K562 (cell line): Measurements from ENCODE around the gene USP19. TPM values are rescaled to one million over a fixed set of nuclear protein-coding genes. Genes with fewer than 3 reads are reported as not detected.

Experiments used
- ATAC-seq: fragments of 200-7000 bp; cut with Tn5 transposase; 3 replicates; pipeline ENCODE4 v1.9.1; 2020; ENCODE audit warnings: moderate library complexity
- BruUV-seq: library from RNA; stranded (reverse); fragments of 400-500 nt; replicated peaks from 2 replicates; lab custom pipeline; 2021; lab: Mats Ljungman, UMichigan
- CTCF ChIA-PET: fragments of 300-600 bp; formaldehyde crosslinking; extraction: SDS; loops from one replicate; lab custom pipeline; 2021; ENCODE audit warnings: low intra/inter-chr PET ratio; lab: Yijun Ruan, JAX
- POLR2A ChIA-PET: fragments of 300-600, 350-650 bp; sonication (Branson Sonifier 250); formaldehyde crosslinking; extraction: SDS; loops from one replicate; lab custom pipeline; 2021; ENCODE audit warnings: antibody characterized with exemption, inconsistent platforms; lab: Yijun Ruan, JAX
- DNase-seq, 4 experiments: peaks; one replicate each; pipeline versions ENCODE4 v3.0.0 to v3.0.0-alpha.2; 2011 to 2018; ENCODE audit warnings: low spot score in 3 of 4, mixed read lengths in 3 of 4; ENCODE audit errors: extremely low read depth in 1 of 4
- FAIRE-seq: peaks from 2 replicates; lab custom pipeline; 2011; peaks lifted over from hg19 to GRCh38; lab: Jason Lieb, UNC
- H2AFZ ChIP-seq: 2 replicates; pipeline ENCODE4 v1.6.0; 2011; ENCODE audit warnings: low read depth, low read length, control low read depth, inconsistent platforms
- H3K27ac ChIP-seq: fragments of 200-600 bp; 3 replicates; pipeline ENCODE4 v1.8.0; 2011; ENCODE audit warnings: low read depth, mild to moderate bottlenecking, control low read depth, inconsistent platforms, low read length, moderate library complexity, mixed read lengths; ENCODE audit errors: extremely low read depth
- H3K27me3 ChIP-seq, 2 experiments: fragments of 300-600 bp in 1 of 2; 2 replicates in 1 of 2; 3 replicates in 1 of 2; pipeline versions ENCODE4 v1.6.0 to v1.8.0; 2011; ENCODE audit warnings: inconsistent platforms in 2 of 2, low read length in 2 of 2, mild to moderate bottlenecking in 1 of 2, mixed read lengths in 1 of 2, moderate library complexity in 1 of 2; ENCODE audit not compliant: control insufficient read depth in 2 of 2, insufficient read depth in 2 of 2
- H3K36me3 ChIP-seq: fragments of 300-600 bp; 3 replicates; pipeline ENCODE4 v1.8.0; 2011; ENCODE audit warnings: mild to moderate bottlenecking, low read length, inconsistent platforms; ENCODE audit not compliant: control insufficient read depth, insufficient read depth
- H3K4me1 ChIP-seq, 2 experiments: fragments of 200-600 bp in 1 of 2; replicated peaks in 1 of 2; 2 replicates in 1 of 2; 3 replicates in 1 of 2; pipeline versions ENCODE4 v1.5.1 to v1.8.0; 2011; ENCODE audit warnings: inconsistent platforms in 2 of 2, low read length in 2 of 2, mild to moderate bottlenecking in 1 of 2, mixed read lengths in 1 of 2, moderate library complexity in 1 of 2; ENCODE audit not compliant: control insufficient read depth in 2 of 2, insufficient read depth in 2 of 2
- H3K4me2 ChIP-seq: 2 replicates; pipeline ENCODE4 v1.6.1; 2011; ENCODE audit warnings: low read length, control low read depth, inconsistent platforms, mixed read lengths; ENCODE audit not compliant: insufficient read depth
- H3K4me3 ChIP-seq: fragments of 200-600 bp; sonication (generic), shearing (Covaris generic); 2 replicates; pipeline ENCODE4 v1.5.1; 2016; ENCODE audit warnings: control low read depth, inconsistent platforms
- H3K79me2 ChIP-seq: fragments of 200-600 bp; 3 replicates; pipeline ENCODE4 v1.8.0; 2011; ENCODE audit warnings: low read length, inconsistent platforms; ENCODE audit not compliant: control insufficient read depth, insufficient read depth
- H3K9ac ChIP-seq, 2 experiments: 2 replicates each; pipeline versions ENCODE4 v1.6.0 to v1.6.1; 2011; ENCODE audit warnings: low read depth in 2 of 2, low read length in 2 of 2, control low read depth in 1 of 2, inconsistent platforms in 1 of 2, mild to moderate bottlenecking in 1 of 2, mixed read lengths in 1 of 2; ENCODE audit not compliant: insufficient read depth in 1 of 2
- H3K9me1 ChIP-seq: one replicate; pipeline ENCODE4 v1.6.0; 2011; ENCODE audit warnings: inconsistent platforms, mild to moderate bottlenecking, low read length, moderate library complexity; ENCODE audit not compliant: control insufficient read depth, insufficient read depth
- H3K9me3 ChIP-seq: replicated peaks from 2 replicates; pipeline ENCODE4 v1.5.1; 2011; ENCODE audit warnings: low read depth, low read length, inconsistent platforms; ENCODE audit not compliant: control insufficient read depth, insufficient read depth
- H4K20me1 ChIP-seq: replicated peaks from 2 replicates; pipeline ENCODE4 v1.6.1; 2011; ENCODE audit warnings: low read length, inconsistent platforms, mixed read lengths; ENCODE audit not compliant: control insufficient read depth, insufficient read depth
- CHD4 ChIP-seq: fragments of 200-600 bp; sonication (generic); IDR thresholded peaks from 3 replicates; pipeline ENCODE4 v1.6.1; 2012; ENCODE audit warnings: low read depth, mild to moderate bottlenecking, mixed read lengths, low read length, inconsistent platforms; ENCODE audit not compliant: insufficient read depth, insufficient replicate concordance, poor library complexity, severe bottlenecking
- RBFOX2 ChIP-seq: fragments of 200-400 bp; formaldehyde crosslinking; IDR thresholded peaks from 2 replicates; pipeline ENCODE4 v1.6.1; 2017; ENCODE audit warnings: low read depth, mild to moderate bottlenecking, low read length, moderate library complexity
- ZNF24 ChIP-seq: fragments of 450-650 bp; IDR thresholded peaks from 2 replicates; pipeline ENCODE4 v1.6.1; 2016
- WGBS: fragments of 100-300 bp; shearing (Covaris generic); methylation state at CpG from one replicate; pipeline ENCODE4 v1.1.6; 2016; ENCODE audit warnings: low coverage, mixed read lengths; ENCODE audit not compliant: insufficient coverage; ENCODE audit errors: missing lambda C conversion rate; 5-methylcytosine and 5-hydroxymethylcytosine counted together
- in situ Hi-C: fragments of 300-500 bp; cut with MboI; formaldehyde crosslinking; loops from 4 replicates; pipeline ENCODE4 v1.15.0; 2018; ENCODE audit warnings: inconsistent platforms, mixed read lengths
- intact Hi-C: fragments of 100-400 bp; cut with micrococcal nuclease; formaldehyde crosslinking; loops from 2 replicates; pipeline ENCODE4 v1.14.2; 2022
- polyA plus RNA-seq, 8 experiments: library from polyadenylated mRNA; depleted of rRNA in 4 of 8; stranded (reverse) in 5 of 8; unstranded in 3 of 8; fragments of >200 nt; fragmentation: Nextera tagmentation in 2 of 8; fragmentation: Illumina TruSeq in 1 of 8; extraction: Ambion mirVana in 2 of 8; extraction: Trizol in 1 of 8; gene quantifications; 2 replicates each; pipeline versions ENCODE4 v1.2.1 to v1.2.3, GENCODE V29; 2011 to 2014; ENCODE audit warnings: inconsistent platforms in 1 of 8, missing spikeins in 1 of 8
- total RNA-seq, 7 experiments: library from RNA; depleted of rRNA in 6 of 7; stranded (reverse); fragments of >200 nt in 6 of 7; fragmentation: Illumina TruSeq in 2 of 7; extraction: Trizol in 2 of 7; gene quantifications; 2 replicates each; pipeline versions ENCODE4 v1.2.1 to v1.2.3, GENCODE V29; 2011 to 2021; ENCODE audit warnings: low replicate concordance in 1 of 7

The USP19 gene
- total and polyA plus RNA-seq, 9 of the 15 experiments (the other 6 are each of a cell fraction or from before 2014, with no cell fraction given), result 0.24 to 65.9 (median 36.9) TPM

DNA sequence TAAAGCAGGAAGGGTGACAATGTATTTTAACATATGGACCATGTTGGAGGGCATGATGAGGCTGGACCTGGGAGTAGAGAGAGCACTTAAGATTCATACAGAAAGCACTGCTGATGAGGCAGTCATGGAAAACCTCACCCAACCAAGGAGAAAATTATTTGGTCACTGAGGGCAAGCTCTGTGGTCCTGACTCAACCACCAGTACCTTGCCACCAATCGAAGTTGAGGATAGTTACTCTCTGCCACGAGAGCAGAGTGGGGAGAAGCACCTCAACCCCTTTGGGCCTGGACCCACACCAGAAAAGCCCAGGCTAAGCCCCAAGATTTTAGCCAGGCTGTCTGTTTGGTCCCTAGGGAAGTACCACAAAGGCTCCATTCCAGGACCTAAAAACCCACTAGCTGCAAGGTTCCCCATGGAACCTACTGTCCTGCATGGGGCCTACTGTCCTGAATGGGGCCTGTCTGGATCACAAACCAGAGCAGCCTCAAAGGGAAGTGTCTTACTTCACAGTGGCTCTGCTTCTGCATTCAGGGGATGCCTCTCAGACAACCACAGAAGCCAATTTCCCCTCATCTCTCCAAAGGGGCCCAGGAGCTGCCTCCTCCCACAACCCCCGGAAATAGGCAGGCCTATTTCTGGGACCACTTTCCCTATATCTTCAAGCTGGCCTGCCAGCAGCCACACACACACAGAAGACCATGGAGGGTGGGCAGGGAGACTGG is 41.3 kb upstream of the USP19 start:
- POLR2A ChIA-PET, result interaction anchor here (0.6 kb wide), 1 partner anchor 30 kb away, joined by 3 read pairs; no protein-coding TSS in a partner anchor
- Histone ChIP-seq H3K4me1 (peaks cover 7 to 22% of the 10 kb centered on the region in 2 experiments; a peak in 3 of 5 replicates), H3K4me2 (no peak overlapping the region), H3K79me2 (peaks cover 26% of the 10 kb centered on the region), H3K9me3 (peaks cover 5% of the 10 kb centered on the region; the same call in 1 of the 2 replicates), H3K27ac (no peak overlapping the region), H3K9me1 (no peaks in the 10 kb centered on the region), H3K36me3 (peaks cover 32% of the 10 kb centered on the region; the same call in 2 of the 3 replicates), H2AFZ (no peak overlapping the region), H4K20me1 (no peaks in the 10 kb centered on the region), H3K27me3 (no peaks in the 10 kb centered on the region), H3K9ac (no peak overlapping the region), H3K4me3 (no peak overlapping the region)
- intact Hi-C loops (loop anchor here (10.0 kb wide), 1 partner anchor 137 kb away; the partner anchor contains the start of genes IMPDH2 and NDUFAF3), in situ Hi-C loops (loop anchor here (25.0 kb wide), 1 partner anchor 275 kb away; the partner anchor contains the start of gene NICN1)
- FAIRE-seq, result no peak
- TF ChIP-seq RBFOX2 (0 out of 2 replicates have a peak, but pooled peaks have one; percentile 0), ZNF24 (no peak)
- no peak for ATAC-seq
- no TSS peak for BruUV-seq
- 94% methylated on average over 2 of the region's 3 CpGs for WGBS
- no peak for DNase-seq
- CTCF ChIA-PET, result no interaction called here

DNA sequence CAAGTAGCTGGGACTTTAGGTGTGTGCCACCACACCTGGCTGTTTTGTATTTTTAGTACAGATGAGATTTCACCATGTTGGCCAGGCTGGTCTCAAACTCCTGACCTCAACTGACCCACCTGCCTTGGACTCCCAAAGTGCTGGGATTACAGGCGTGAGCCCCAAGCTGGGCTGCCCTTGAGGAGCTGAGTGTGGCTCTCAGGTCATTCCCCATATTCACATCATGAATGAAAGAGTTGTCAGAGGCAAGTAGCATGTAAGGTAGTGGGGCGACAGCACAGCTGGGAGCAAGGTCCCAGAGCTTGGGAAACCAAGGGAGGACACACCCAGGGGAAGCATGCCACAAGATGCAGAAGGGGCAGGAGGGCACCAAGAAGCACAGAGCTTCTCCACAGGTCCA is 40.6 kb upstream of the USP19 start:
- Histone ChIP-seq H3K9me1 (no peaks in the 10 kb centered on the region), H3K27me3 (no peaks in the 10 kb centered on the region), H3K27ac (no peak overlapping the region), H4K20me1 (no peaks in the 10 kb centered on the region), H3K9ac (no peak overlapping the region), H2AFZ (no peak overlapping the region), H3K36me3 (peaks cover 32% of the 10 kb centered on the region; the same call in 2 of the 3 replicates), H3K79me2 (peaks cover 21% of the 10 kb centered on the region), H3K4me2 (no peak overlapping the region), H3K4me3 (no peak overlapping the region), H3K4me1 (peaks cover 2 to 16% of the 10 kb centered on the region in 2 experiments; a peak in 3 of 5 replicates), H3K9me3 (no peaks in the 10 kb centered on the region)
- intact Hi-C loops, result loop anchor here (10.0 kb wide), 1 partner anchor 136 kb away; the partner anchor contains the start of genes IMPDH2 and NDUFAF3
- 0 out of 2 replicates have a peak, but pooled peaks have one; percentile 7 for TF ChIP-seq RBFOX2
- no peak for TF ChIP-seq CHD4
- no peak for ATAC-seq
- BruUV-seq, result no TSS peak
- FAIRE-seq, result no peak
- POLR2A ChIA-PET, result interaction anchor here (0.6 kb wide), 2 partner anchors 29 to 38 kb away, joined by 3 read pairs; no protein-coding TSS in a partner anchor
- no peak for DNase-seq
- CTCF ChIA-PET, result no interaction called here
- in situ Hi-C loops, result loop anchor here (25.0 kb wide), 1 partner anchor 276 kb away; the partner anchor contains the start of gene NICN1
- WGBS, result 95% methylated on average over 2 of the region's 2 CpGs
